Measurements from ENCODE around the gene CD80. TPM values are rescaled to one million over a fixed set of nuclear protein-coding genes. Genes with fewer than 3 reads are reported as not detected.

Gene CD80
- total and polyA plus RNA-seq, 10 of the 15 experiments (the other 5 are each of a cell fraction or from before 2014, with no cell fraction given): 41.4 to 137 (median 58.1) TPM

DNA sequence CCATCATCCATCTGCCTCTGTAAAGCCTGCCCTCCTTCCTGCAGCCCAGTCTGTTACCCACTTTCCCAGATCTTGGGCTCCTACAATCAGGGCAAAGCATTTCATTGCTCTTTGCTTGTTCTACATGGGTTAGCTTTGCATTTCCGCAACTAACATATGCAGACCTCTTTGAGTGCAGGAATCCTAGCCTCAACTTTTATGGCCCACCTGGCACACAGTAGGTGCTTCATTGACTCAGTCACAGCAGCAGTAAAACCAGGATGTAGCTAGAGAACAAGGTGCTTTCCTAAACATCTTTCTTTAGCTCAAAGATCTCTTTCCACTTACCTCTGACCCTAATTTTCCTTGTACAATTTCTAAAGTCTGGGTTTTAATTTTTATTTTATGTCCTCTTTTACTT, 3.5 kb downstream of the CD80 start (continued):
- TF ChIP-seq, protein P1, sequence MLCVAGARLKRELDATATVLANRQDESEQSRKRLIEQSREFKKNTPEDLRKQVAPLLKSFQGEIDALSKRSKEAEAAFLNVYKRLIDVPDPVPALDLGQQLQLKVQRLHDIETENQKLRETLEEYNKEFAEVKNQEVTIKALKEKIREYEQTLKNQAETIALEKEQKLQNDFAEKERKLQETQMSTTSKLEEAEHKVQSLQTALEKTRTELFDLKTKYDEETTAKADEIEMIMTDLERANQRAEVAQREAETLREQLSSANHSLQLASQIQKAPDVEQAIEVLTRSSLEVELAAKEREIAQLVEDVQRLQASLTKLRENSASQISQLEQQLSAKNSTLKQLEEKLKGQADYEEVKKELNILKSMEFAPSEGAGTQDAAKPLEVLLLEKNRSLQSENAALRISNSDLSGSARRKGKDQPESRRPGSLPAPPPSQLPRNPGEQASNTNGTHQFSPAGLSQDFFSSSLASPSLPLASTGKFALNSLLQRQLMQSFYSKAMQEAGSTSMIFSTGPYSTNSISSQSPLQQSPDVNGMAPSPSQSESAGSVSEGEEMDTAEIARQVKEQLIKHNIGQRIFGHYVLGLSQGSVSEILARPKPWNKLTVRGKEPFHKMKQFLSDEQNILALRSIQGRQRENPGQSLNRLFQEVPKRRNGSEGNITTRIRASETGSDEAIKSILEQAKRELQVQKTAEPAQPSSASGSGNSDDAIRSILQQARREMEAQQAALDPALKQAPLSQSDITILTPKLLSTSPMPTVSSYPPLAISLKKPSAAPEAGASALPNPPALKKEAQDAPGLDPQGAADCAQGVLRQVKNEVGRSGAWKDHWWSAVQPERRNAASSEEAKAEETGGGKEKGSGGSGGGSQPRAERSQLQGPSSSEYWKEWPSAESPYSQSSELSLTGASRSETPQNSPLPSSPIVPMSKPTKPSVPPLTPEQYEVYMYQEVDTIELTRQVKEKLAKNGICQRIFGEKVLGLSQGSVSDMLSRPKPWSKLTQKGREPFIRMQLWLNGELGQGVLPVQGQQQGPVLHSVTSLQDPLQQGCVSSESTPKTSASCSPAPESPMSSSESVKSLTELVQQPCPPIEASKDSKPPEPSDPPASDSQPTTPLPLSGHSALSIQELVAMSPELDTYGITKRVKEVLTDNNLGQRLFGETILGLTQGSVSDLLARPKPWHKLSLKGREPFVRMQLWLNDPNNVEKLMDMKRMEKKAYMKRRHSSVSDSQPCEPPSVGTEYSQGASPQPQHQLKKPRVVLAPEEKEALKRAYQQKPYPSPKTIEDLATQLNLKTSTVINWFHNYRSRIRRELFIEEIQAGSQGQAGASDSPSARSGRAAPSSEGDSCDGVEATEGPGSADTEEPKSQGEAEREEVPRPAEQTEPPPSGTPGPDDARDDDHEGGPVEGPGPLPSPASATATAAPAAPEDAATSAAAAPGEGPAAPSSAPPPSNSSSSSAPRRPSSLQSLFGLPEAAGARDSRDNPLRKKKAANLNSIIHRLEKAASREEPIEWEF (IDR thresholded peaks at IDR 0.05; ENCODE audit: insufficient replicate concordance, low read depth, low read length): no peak
- TF ChIP-seq KDM1A (IDR thresholded peaks at IDR 0.05; ENCODE audit: borderline replicate concordance) (no peak), SMARCA5 (IDR thresholded peaks at IDR 0.05) (no peak), KAT2A (conservative IDR thresholded peaks at IDR 0.05; ENCODE audit: control insufficient read depth, low read depth, low read length) (no peak), CBX3 (IDR thresholded peaks at IDR 0.05; ENCODE audit: borderline replicate concordance, low read depth) (no peak), ZSCAN29 (IDR thresholded peaks at IDR 0.05) (no peak), POLR2A (IDR thresholded peaks at IDR 0.05; ENCODE audit: low read depth, low read length) (no peak), ESRRA (IDR thresholded peaks at IDR 0.05; ENCODE audit: low read length) (no peak), STAT3 (IDR thresholded peaks at IDR 0.05; ENCODE audit: low read depth, low read length) (no peak), CHD2 (IDR thresholded peaks at IDR 0.05; ENCODE audit: borderline replicate concordance, low read depth, low read length) (no peak), MTA2 (IDR thresholded peaks at IDR 0.05; ENCODE audit: low read depth) (no peak), TAF1 (IDR thresholded peaks at IDR 0.05; ENCODE audit: borderline replicate concordance, low read depth, low read length) (no peak), ZNF24 (IDR thresholded peaks at IDR 0.05) (no peak), TARDBP (IDR thresholded peaks at IDR 0.05; ENCODE audit: borderline replicate concordance) (no peak), BMI1 (IDR thresholded peaks at IDR 0.05; ENCODE audit: borderline replicate concordance) (no peak), CHD4 (IDR thresholded peaks at IDR 0.05) (no peak), HDAC6 (IDR thresholded peaks at IDR 0.05; ENCODE audit: unreplicated experiment) (no peak), SREBF2 (IDR thresholded peaks at IDR 0.05; ENCODE audit: low read length) (no peak), ZBED1 (IDR thresholded peaks at IDR 0.05; ENCODE audit: borderline replicate concordance) (peak; percentile 44), WRNIP1 (IDR thresholded peaks at IDR 0.05; ENCODE audit: borderline replicate concordance, low read depth, low read length) (peak; percentile 97; the same call in 1 of the 2 replicates), MTA3 (IDR thresholded peaks at IDR 0.05; ENCODE audit: borderline replicate concordance, low read length) (no peak), NR2C1 (IDR thresholded peaks at IDR 0.05) (no peak), PML (IDR thresholded peaks at IDR 0.05; ENCODE audit: low read length) (0 out of 2 replicates have a peak, but pooled peaks have one; percentile 6)
- TF ChIP-seq, protein P2, sequence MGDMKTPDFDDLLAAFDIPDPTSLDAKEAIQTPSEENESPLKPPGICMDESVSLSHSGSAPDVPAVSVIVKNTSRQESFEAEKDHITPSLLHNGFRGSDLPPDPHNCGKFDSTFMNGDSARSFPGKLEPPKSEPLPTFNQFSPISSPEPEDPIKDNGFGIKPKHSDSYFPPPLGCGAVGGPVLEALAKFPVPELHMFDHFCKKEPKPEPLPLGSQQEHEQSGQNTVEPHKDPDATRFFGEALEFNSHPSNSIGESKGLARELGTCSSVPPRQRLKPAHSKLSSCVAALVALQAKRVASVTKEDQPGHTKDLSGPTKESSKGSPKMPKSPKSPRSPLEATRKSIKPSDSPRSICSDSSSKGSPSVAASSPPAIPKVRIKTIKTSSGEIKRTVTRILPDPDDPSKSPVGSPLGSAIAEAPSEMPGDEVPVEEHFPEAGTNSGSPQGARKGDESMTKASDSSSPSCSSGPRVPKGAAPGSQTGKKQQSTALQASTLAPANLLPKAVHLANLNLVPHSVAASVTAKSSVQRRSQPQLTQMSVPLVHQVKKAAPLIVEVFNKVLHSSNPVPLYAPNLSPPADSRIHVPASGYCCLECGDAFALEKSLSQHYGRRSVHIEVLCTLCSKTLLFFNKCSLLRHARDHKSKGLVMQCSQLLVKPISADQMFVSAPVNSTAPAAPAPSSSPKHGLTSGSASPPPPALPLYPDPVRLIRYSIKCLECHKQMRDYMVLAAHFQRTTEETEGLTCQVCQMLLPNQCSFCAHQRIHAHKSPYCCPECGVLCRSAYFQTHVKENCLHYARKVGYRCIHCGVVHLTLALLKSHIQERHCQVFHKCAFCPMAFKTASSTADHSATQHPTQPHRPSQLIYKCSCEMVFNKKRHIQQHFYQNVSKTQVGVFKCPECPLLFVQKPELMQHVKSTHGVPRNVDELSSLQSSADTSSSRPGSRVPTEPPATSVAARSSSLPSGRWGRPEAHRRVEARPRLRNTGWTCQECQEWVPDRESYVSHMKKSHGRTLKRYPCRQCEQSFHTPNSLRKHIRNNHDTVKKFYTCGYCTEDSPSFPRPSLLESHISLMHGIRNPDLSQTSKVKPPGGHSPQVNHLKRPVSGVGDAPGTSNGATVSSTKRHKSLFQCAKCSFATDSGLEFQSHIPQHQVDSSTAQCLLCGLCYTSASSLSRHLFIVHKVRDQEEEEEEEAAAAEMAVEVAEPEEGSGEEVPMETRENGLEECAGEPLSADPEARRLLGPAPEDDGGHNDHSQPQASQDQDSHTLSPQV (IDR thresholded peaks at IDR 0.05): no peak
- TF ChIP-seq, protein P3, sequence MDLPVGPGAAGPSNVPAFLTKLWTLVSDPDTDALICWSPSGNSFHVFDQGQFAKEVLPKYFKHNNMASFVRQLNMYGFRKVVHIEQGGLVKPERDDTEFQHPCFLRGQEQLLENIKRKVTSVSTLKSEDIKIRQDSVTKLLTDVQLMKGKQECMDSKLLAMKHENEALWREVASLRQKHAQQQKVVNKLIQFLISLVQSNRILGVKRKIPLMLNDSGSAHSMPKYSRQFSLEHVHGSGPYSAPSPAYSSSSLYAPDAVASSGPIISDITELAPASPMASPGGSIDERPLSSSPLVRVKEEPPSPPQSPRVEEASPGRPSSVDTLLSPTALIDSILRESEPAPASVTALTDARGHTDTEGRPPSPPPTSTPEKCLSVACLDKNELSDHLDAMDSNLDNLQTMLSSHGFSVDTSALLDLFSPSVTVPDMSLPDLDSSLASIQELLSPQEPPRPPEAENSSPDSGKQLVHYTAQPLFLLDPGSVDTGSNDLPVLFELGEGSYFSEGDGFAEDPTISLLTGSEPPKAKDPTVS (IDR thresholded peaks at IDR 0.05; ENCODE audit: low read depth, low read length): no peak
